WTC11 (cell line): ENCODE measurements around the gene PEX1.

ENCODE experiments used
- CBFB ChIP-seq: sonication (generic); formaldehyde crosslinking; IDR thresholded peaks from 2 replicates; pipeline ENCODE4 v1.8.1; 2022; ENCODE audit warnings: mild to moderate bottlenecking, low read depth, missing genetic modification reagents
- CTCF ChIP-seq: fragments of 200-600 bp; IDR thresholded peaks from 2 replicates; pipeline ENCODE4 v1.8.0; 2022; ENCODE audit warnings: antibody characterized with exemption
- IRF1 ChIP-seq: sonication (generic); formaldehyde crosslinking; IDR thresholded peaks from 2 replicates; pipeline ENCODE4 v1.8.0; 2023; ENCODE audit warnings: missing genetic modification reagents
- MAX ChIP-seq: sonication (generic); formaldehyde crosslinking; IDR thresholded peaks from 2 replicates; pipeline ENCODE4 v1.8.0; 2022; ENCODE audit warnings: mild to moderate bottlenecking, missing genetic modification reagents
- MLX ChIP-seq: sonication (generic); formaldehyde crosslinking; IDR thresholded peaks from 2 replicates; pipeline ENCODE4 v1.8.1; 2023; ENCODE audit warnings: mild to moderate bottlenecking, missing genetic modification reagents, moderate library complexity
- NFYB ChIP-seq: sonication (generic); formaldehyde crosslinking; conservative IDR thresholded peaks from 2 replicates; pipeline ENCODE4 v1.8.0; 2022; ENCODE audit warnings: low read depth, missing genetic modification reagents
- PRRX2 ChIP-seq: fragments of 250-450 bp; sonication (Bioruptor Pico); IDR thresholded peaks from 2 replicates; pipeline ENCODE4 v1.8.0; 2021; ENCODE audit warnings: mild to moderate bottlenecking
- TCF7 ChIP-seq: sonication (generic); formaldehyde crosslinking; IDR thresholded peaks from 2 replicates; pipeline ENCODE4 v1.8.0; 2022; ENCODE audit warnings: mild to moderate bottlenecking, low read depth, missing genetic modification reagents, moderate library complexity
- TP53 ChIP-seq: sonication (generic); formaldehyde crosslinking; IDR thresholded peaks from 2 replicates; pipeline ENCODE4 v1.8.1; 2023; ENCODE audit warnings: mild to moderate bottlenecking, missing genetic modification reagents
- USF2 ChIP-seq: sonication (generic); formaldehyde crosslinking; IDR thresholded peaks from 2 replicates; pipeline ENCODE4 v1.8.1; 2023; ENCODE audit warnings: mild to moderate bottlenecking, missing genetic modification reagents, moderate library complexity
- ZNF138 ChIP-seq: sonication (generic); formaldehyde crosslinking; conservative IDR thresholded peaks from 2 replicates; pipeline ENCODE4 v1.8.1; 2022; ENCODE audit warnings: mild to moderate bottlenecking, moderate library complexity, missing genetic modification reagents
- ZNF263 ChIP-seq: sonication (generic); formaldehyde crosslinking; IDR thresholded peaks from 2 replicates; pipeline ENCODE4 v1.8.1; 2022; ENCODE audit warnings: low read depth, mild to moderate bottlenecking, moderate library complexity, missing genetic modification reagents
- ZNF425 ChIP-seq: fragments of 250-450 bp; sonication (Bioruptor Pico); conservative IDR thresholded peaks from 2 replicates; pipeline ENCODE4 v1.9.0; 2021; ENCODE audit warnings: mild to moderate bottlenecking

GRCh38 chr7:92567460-92567859, 39.1 kb upstream of the PEX1 start:
- TF ChIP-seq CTCF (no peak), TP53 (CRISPR knock-in tag) (no peak), CBFB (CRISPR knock-in tag) (no peak), ZNF138 (no peak), MAX (CRISPR knock-in tag) (no peak), TCF7 (CRISPR knock-in tag) (no peak), MLX (CRISPR knock-in tag) (no peak), NFYB (CRISPR knock-in tag) (no peak), ZNF263 (CRISPR knock-in tag) (no peak), IRF1 (CRISPR knock-in tag) (no peak), USF2 (CRISPR knock-in tag) (no peak), PRRX2 (CRISPR knock-in tag) (no peak), ZNF425 (CRISPR knock-in tag) (no peak)
